H1 (cell line): ENCODE data around the gene GMPR. TPM values are rescaled to one million over a fixed set of nuclear protein-coding genes. Genes with fewer than 3 reads are reported as not detected.

Experiments used
- CTCF ChIA-PET: fragments of 300-600 bp; sonication (Branson Sonifier 250); formaldehyde crosslinking; loops from one replicate; lab custom pipeline; 2021; ENCODE audit not compliant: partially characterized antibody; lab: Charles Lee
- POLR2A ChIA-PET: fragments of 300-600 bp; sonication (Branson Sonifier 250); formaldehyde crosslinking; loops from one replicate; lab custom pipeline; 2021; ENCODE audit warnings: inconsistent platforms; ENCODE audit not compliant: partially characterized antibody; lab: Charles Lee
- DNase-seq, 2 experiments: peaks; one replicate each; pipeline versions ENCODE4 v3.0.0 to v3.0.0-alpha.2; 2010 to 2022; ENCODE audit warnings: low spot score in 2 of 2, low read depth in 1 of 2, mixed read lengths in 1 of 2
- FAIRE-seq: peaks from 2 replicates; lab custom pipeline; 2011; peaks lifted over from hg19 to GRCh38; lab: Jason Lieb, UNC
- H2AFZ ChIP-seq: 2 replicates; pipeline ENCODE4 v1.8.1; 2012; ENCODE audit warnings: low read length, inconsistent platforms
- H2AK5ac ChIP-seq: 2 replicates; pipeline ENCODE4 v1.6.1; 2013; ENCODE audit warnings: low read depth, low read length
- H2BK120ac ChIP-seq: replicated peaks from 2 replicates; pipeline ENCODE3; 2013; ENCODE audit warnings: low read depth, low read length, inconsistent platforms
- H2BK12ac ChIP-seq: 2 replicates; pipeline ENCODE4 v1.6.1; 2013; ENCODE audit warnings: low read depth, low read length
- H2BK15ac ChIP-seq: 2 replicates; pipeline ENCODE4 v1.6.1; 2013; ENCODE audit warnings: low read length
- H2BK20ac ChIP-seq: 2 replicates; pipeline ENCODE4 v1.6.1; 2013; ENCODE audit warnings: low read length
- H2BK5ac ChIP-seq: 2 replicates; pipeline ENCODE4 v1.6.1; 2013; ENCODE audit warnings: low read depth, low read length
- H3K14ac ChIP-seq: 2 replicates; pipeline ENCODE4 v1.6.1; 2013; ENCODE audit warnings: inconsistent platforms; ENCODE audit not compliant: insufficient read length
- H3K18ac ChIP-seq: 2 replicates; pipeline ENCODE4 v1.6.1; 2013; ENCODE audit warnings: low read length; ENCODE audit errors: extremely low read depth
- H3K23ac ChIP-seq: 2 replicates; pipeline ENCODE4 v1.6.1; 2013; ENCODE audit warnings: inconsistent platforms; ENCODE audit not compliant: insufficient read length
- H3K23me2 ChIP-seq: 2 replicates; pipeline ENCODE4 v1.6.1; 2013; ENCODE audit warnings: low read depth, low read length
- H3K27ac ChIP-seq: 2 replicates; pipeline ENCODE4 v1.6.1; 2011; ENCODE audit warnings: low read depth, low read length, inconsistent platforms
- H3K27me3 ChIP-seq, 4 experiments: replicated peaks in 1 of 4; 1 replicate in 1 of 4; 2 replicates in 3 of 4; pipeline versions ENCODE4 v1.6.1 to v1.8.1; 2011 to 2013; ENCODE audit warnings: low read length in 3 of 4, mild to moderate bottlenecking in 3 of 4, inconsistent platforms in 2 of 4, mixed read lengths in 2 of 4, moderate library complexity in 1 of 4; ENCODE audit not compliant: control insufficient read depth in 3 of 4, insufficient read depth in 3 of 4; ENCODE audit errors: extremely low read depth in 1 of 4
- H3K36me3 ChIP-seq, 4 experiments: 2 replicates each; pipeline versions ENCODE4 v1.6.1 to v1.8.1; 2011 to 2013; ENCODE audit warnings: mild to moderate bottlenecking in 4 of 4, low read length in 3 of 4, moderate library complexity in 2 of 4, control low read depth in 1 of 4, inconsistent platforms in 1 of 4; ENCODE audit not compliant: insufficient read depth in 4 of 4, control insufficient read depth in 2 of 4
- H3K4ac ChIP-seq: replicated peaks from 2 replicates; pipeline ENCODE3; 2013; ENCODE audit warnings: low read length, low read depth, mixed read lengths, inconsistent platforms; ENCODE audit not compliant: insufficient read length
- H3K4me1 ChIP-seq, 4 experiments: replicated peaks in 1 of 4; 1 replicate in 1 of 4; 2 replicates in 3 of 4; pipeline versions ENCODE4 v1.6.1 to v1.8.1; 2011 to 2013; ENCODE audit warnings: low read length in 3 of 4, inconsistent platforms in 2 of 4, mixed read lengths in 1 of 4; ENCODE audit not compliant: insufficient read depth in 4 of 4, control insufficient read depth in 3 of 4
- H3K4me2 ChIP-seq, 2 experiments: 2 replicates each; pipeline versions ENCODE4 v1.6.1 to v1.8.1; 2011 to 2013; ENCODE audit warnings: low read depth in 2 of 2, low read length in 2 of 2, control low read depth in 1 of 2, inconsistent platforms in 1 of 2, mild to moderate bottlenecking in 1 of 2; ENCODE audit not compliant: insufficient read depth in 1 of 2
- H3K4me3 ChIP-seq, 4 experiments: fragments of 200-600, 300-600 bp in 1 of 4; sonication (generic), shearing (Covaris generic), sonication (Bioruptor Twin) in 1 of 4; 2 replicates each; pipeline versions ENCODE4 v1.5.1 to v1.8.1; 2011 to 2016; ENCODE audit warnings: low read length in 4 of 4, low read depth in 3 of 4, control low read depth in 2 of 4, inconsistent platforms in 2 of 4, mild to moderate bottlenecking in 2 of 4, mixed read lengths in 1 of 4, moderate library complexity in 1 of 4; ENCODE audit not compliant: insufficient read depth in 2 of 4; ENCODE audit errors: extremely low read depth in 1 of 4
- H3K56ac ChIP-seq: replicated peaks from 2 replicates; pipeline ENCODE3; 2013; ENCODE audit warnings: low read depth, mild to moderate bottlenecking, mixed read lengths, low read length, inconsistent platforms; ENCODE audit not compliant: insufficient read length
- H3K79me1 ChIP-seq: 2 replicates; pipeline ENCODE4 v1.6.1; 2013; ENCODE audit warnings: low read depth, low read length, control low read depth
- H3K79me2 ChIP-seq, 2 experiments: 2 replicates each; pipeline versions ENCODE4 v1.6.1 to v1.8.1; 2012 to 2013; ENCODE audit warnings: low read length in 2 of 2, mild to moderate bottlenecking in 2 of 2, inconsistent platforms in 1 of 2; ENCODE audit not compliant: insufficient read depth in 2 of 2, control insufficient read depth in 1 of 2
- H3K9ac ChIP-seq, 4 experiments: replicated peaks in 1 of 4; 1 replicate in 1 of 4; 2 replicates in 3 of 4; pipeline versions ENCODE4 v1.6.1 to v1.8.1; 2011 to 2013; ENCODE audit warnings: low read depth in 3 of 4, low read length in 3 of 4, control low read depth in 2 of 4, mild to moderate bottlenecking in 2 of 4, moderate library complexity in 2 of 4, inconsistent platforms in 1 of 4; ENCODE audit errors: extremely low read depth in 1 of 4
- H3K9me3 ChIP-seq, 2 experiments: 2 replicates each; pipeline versions ENCODE4 v1.6.1 to v1.8.1; 2012 to 2013; ENCODE audit warnings: mild to moderate bottlenecking in 2 of 2, moderate library complexity in 2 of 2, control low read depth in 1 of 2, inconsistent platforms in 1 of 2, low read depth in 1 of 2, low read length in 1 of 2, mixed read lengths in 1 of 2; ENCODE audit not compliant: insufficient read depth in 2 of 2
- H4K20me1 ChIP-seq, 2 experiments: replicated peaks in 1 of 2; 2 replicates each; pipeline versions ENCODE3 to v1.8.1; 2011 to 2013; ENCODE audit warnings: inconsistent platforms in 2 of 2, low read length in 2 of 2, mild to moderate bottlenecking in 1 of 2; ENCODE audit not compliant: insufficient read depth in 2 of 2, control insufficient read depth in 1 of 2
- H4K5ac ChIP-seq: 2 replicates; pipeline ENCODE4 v1.6.1; 2013; ENCODE audit warnings: low read length, low read depth, mixed read lengths, inconsistent platforms; ENCODE audit not compliant: insufficient read length
- H4K8ac ChIP-seq: 2 replicates; pipeline ENCODE4 v1.8.0; 2013; ENCODE audit warnings: mild to moderate bottlenecking, moderate library complexity, low read length, inconsistent platforms; ENCODE audit not compliant: insufficient read depth; ENCODE audit errors: extremely low read depth
- H4K91ac ChIP-seq: replicated peaks from 2 replicates; pipeline ENCODE3; 2013; ENCODE audit warnings: low read length, mixed read lengths, inconsistent platforms; ENCODE audit not compliant: insufficient read length
- BACH1 ChIP-seq: IDR thresholded peaks from 2 replicates; pipeline ENCODE4 v1.6.1; 2012; ENCODE audit warnings: low read length, improper control_type of control experiment
- CBX8 ChIP-seq: fragments of 300-800, 300-1000 bp; sonication (generic); IDR thresholded peaks from 2 replicates; pipeline ENCODE4 v1.7.1; 2016; ENCODE audit warnings: low read depth, low read length, borderline replicate concordance
- CHD2 ChIP-seq: IDR thresholded peaks from 2 replicates; pipeline ENCODE4 v1.6.1; 2012; ENCODE audit warnings: low read length, improper control_type of control experiment
- EZH2 ChIP-seq: fragments of 200-600 bp; sonication (generic); IDR thresholded peaks from 2 replicates; pipeline ENCODE4 v1.7.1; 2012; ENCODE audit warnings: low read depth, mild to moderate bottlenecking, moderate library complexity, low read length, inconsistent platforms; ENCODE audit not compliant: severe bottlenecking
- JUND ChIP-seq: IDR thresholded peaks from 2 replicates; pipeline ENCODE4 v1.6.1; 2011; ENCODE audit warnings: mild to moderate bottlenecking, improper control_type of control experiment, low read length
- KDM5A ChIP-seq: fragments of 200-600 bp; IDR thresholded peaks from 2 replicates; pipeline ENCODE4 v1.7.1; 2012; ENCODE audit warnings: mild to moderate bottlenecking, low read length, inconsistent platforms, mixed read lengths
- MAX ChIP-seq: IDR thresholded peaks from 2 replicates; pipeline ENCODE4 v1.6.1; 2012; ENCODE audit warnings: inconsistent platforms
- POLR2A ChIP-seq, 2 experiments: IDR thresholded peaks; 1 replicate in 1 of 2; 2 replicates in 1 of 2; pipeline ENCODE4 v1.6.1; 2011; ENCODE audit warnings: low read depth in 2 of 2, low read length in 2 of 2, mild to moderate bottlenecking in 2 of 2; ENCODE audit errors: control extremely low read depth in 1 of 2
- TEAD4 ChIP-seq: IDR thresholded peaks from 2 replicates; pipeline ENCODE4 v1.6.1; 2012; ENCODE audit warnings: low read depth, low read length, inconsistent platforms, mixed read lengths
- ZNF274 ChIP-seq: IDR thresholded peaks from 2 replicates; pipeline ENCODE4 v1.7.0; 2012; ENCODE audit warnings: low read length, borderline replicate concordance; ENCODE audit errors: extremely low read depth
- WGBS, 2 experiments: shearing (Covaris generic) in 1 of 2; methylation state at CpG; one replicate each; pipeline versions ENCODE4 v1.1.6 to v1.1.7; 2013 to 2015; ENCODE audit warnings: low lambda C conversion rate in 2 of 2, mixed read lengths in 2 of 2, inconsistent platforms in 1 of 2, low coverage in 1 of 2, missing lambda C conversion rate in 1 of 2; ENCODE audit not compliant: insufficient replicate concordance in 2 of 2, insufficient coverage in 1 of 2, insufficient read length in 1 of 2; ENCODE audit errors: extremely low coverage in 1 of 2, missing lambda C conversion rate in 1 of 2; 5-methylcytosine and 5-hydroxymethylcytosine counted together
- polyA plus RNA-seq, 7 experiments: library from polyadenylated mRNA; depleted of rRNA in 3 of 7; stranded (reverse) in 5 of 7; unstranded in 2 of 7; fragments of >200 nt in 5 of 7; fragments of 200-250 nt in 2 of 7; gene quantifications; 1 replicate in 5 of 7; 2 replicates in 1 of 7; 4 replicates in 1 of 7; pipeline versions ENCODE4 v1.2.1 to v1.2.3, GENCODE V29; 2011 to 2013; ENCODE audit warnings: missing spikeins in 2 of 7, mixed read lengths in 2 of 7
- total RNA-seq: library from RNA; stranded (reverse); fragmentation: NEBNext Ultra II Directional; extraction: Animal tissue kit (Norgen Biotek cat#: 25700); gene quantifications from 2 replicates; pipeline ENCODE4 v1.2.1, GENCODE V29; 2021
- TF ChIP-seq, protein P1 (sequence below): IDR thresholded peaks from 2 replicates; pipeline ENCODE4 v1.6.1; 2012; ENCODE audit warnings: low read length, inconsistent platforms
- TF ChIP-seq, protein P2 (sequence below): IDR thresholded peaks from 2 replicates; pipeline ENCODE4 v1.6.1; 2011; ENCODE audit warnings: low read length, improper control_type of control experiment

The GMPR gene
- total and polyA plus RNA-seq, 2 of the 8 experiments (the other 6 are each of a cell fraction or from before 2014, with no cell fraction given) = 0.99 to 1.2 TPM

DNA sequence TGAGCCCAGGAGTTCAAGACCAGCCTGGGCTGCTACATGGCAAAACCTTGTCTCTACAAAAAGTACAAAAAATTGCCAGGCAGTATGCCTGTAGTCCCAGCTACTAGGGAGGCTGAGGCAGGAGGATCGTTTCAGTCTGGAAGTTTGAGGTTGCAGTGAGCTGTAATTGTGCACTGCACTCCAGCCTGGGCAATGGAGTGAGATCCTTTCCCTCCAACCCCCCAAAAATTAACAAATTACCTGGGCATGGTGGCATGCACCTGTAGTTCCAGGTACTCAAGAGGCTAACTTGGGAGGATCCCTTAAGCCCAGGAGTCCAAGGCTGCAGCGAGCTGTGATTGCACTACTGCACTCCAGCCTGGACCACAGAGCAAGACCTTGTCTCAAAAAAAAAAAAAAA, 29.4 kb upstream of the GMPR start:
- ChIA-PET POLR2A (interaction anchor here (1.8 kb wide), 1 partner anchor 78 kb away, joined by 3 read pairs; no protein-coding TSS in a partner anchor), CTCF (interaction anchor here (0.6 to 5.8 kb wide), 8 partner anchors 8 to 522 kb away, joined by 3 to 48 read pairs (median 4); no protein-coding TSS in a partner anchor)
- DNase-seq (no peak), FAIRE-seq (no peak)
- Histone ChIP-seq H4K8ac (no peak overlapping the region), H2BK20ac (no peak overlapping the region), H3K79me1 (no peaks in the 10 kb centered on the region), H3K23me2 (no peaks in the 10 kb centered on the region), H3K4me2 (no peak overlapping the region), H3K79me2 (no peaks in the 10 kb centered on the region), H4K91ac (no peak overlapping the region), H3K9me3 (no peaks in the 10 kb centered on the region), H3K9ac (no peak overlapping the region), H3K4me3 (no peak overlapping the region), H3K23ac (no peak overlapping the region), H2BK120ac (no peak overlapping the region), H4K20me1 (no peaks in the 10 kb centered on the region), H3K14ac (no peak overlapping the region), H2BK5ac (no peak overlapping the region), H3K56ac (no peak overlapping the region), H3K27me3 (no peaks in the 10 kb centered on the region), H2BK15ac (no peak overlapping the region), H2BK12ac (no peak overlapping the region), H3K36me3 (no peaks in the 10 kb centered on the region), H3K4ac (no peak overlapping the region), H4K5ac (no peak overlapping the region), H3K27ac (no peak overlapping the region), H2AFZ (no peak overlapping the region), H3K18ac (no peak overlapping the region), H3K4me1 (no peaks in the 10 kb centered on the region), H2AK5ac (no peak overlapping the region)
- 86% methylated on average over 2 of the region's 2 CpGs; no CpG with 5 or more reads in 1 of the 2 experiments for WGBS, 2 experiments
- TF ChIP-seq BACH1 (no peak), MAX (no peak), CBX8 (no peak), POLR2A (IDR thresholded peaks at IDR 0.05; ENCODE audit: control extremely low read depth in 1 of 2, low read depth in 2 of 2, low read length in 2 of 2) (no peak), CHD2 (no peak), ZNF274 (no peak), EZH2 (no peak), KDM5A (no peak), TEAD4 (no peak), JUND (no peak)
- TF ChIP-seq, protein P1, sequence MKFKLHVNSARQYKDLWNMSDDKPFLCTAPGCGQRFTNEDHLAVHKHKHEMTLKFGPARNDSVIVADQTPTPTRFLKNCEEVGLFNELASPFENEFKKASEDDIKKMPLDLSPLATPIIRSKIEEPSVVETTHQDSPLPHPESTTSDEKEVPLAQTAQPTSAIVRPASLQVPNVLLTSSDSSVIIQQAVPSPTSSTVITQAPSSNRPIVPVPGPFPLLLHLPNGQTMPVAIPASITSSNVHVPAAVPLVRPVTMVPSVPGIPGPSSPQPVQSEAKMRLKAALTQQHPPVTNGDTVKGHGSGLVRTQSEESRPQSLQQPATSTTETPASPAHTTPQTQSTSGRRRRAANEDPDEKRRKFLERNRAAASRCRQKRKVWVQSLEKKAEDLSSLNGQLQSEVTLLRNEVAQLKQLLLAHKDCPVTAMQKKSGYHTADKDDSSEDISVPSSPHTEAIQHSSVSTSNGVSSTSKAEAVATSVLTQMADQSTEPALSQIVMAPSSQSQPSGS = no peak
- TF ChIP-seq, protein P2, sequence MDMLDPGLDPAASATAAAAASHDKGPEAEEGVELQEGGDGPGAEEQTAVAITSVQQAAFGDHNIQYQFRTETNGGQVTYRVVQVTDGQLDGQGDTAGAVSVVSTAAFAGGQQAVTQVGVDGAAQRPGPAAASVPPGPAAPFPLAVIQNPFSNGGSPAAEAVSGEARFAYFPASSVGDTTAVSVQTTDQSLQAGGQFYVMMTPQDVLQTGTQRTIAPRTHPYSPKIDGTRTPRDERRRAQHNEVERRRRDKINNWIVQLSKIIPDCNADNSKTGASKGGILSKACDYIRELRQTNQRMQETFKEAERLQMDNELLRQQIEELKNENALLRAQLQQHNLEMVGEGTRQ = no peak
